HEK293T (cell line): ENCODE results near the gene CAPN2.

ENCODE experiments used
- CTCF ChIA-PET: fragments of 350-600 bp; formaldehyde crosslinking; extraction: SDS; loops from one replicate; lab custom pipeline; 2021; ENCODE audit warnings: antibody characterized with exemption, inconsistent platforms; lab: Yijun Ruan, JAX
- POLR2A ChIA-PET: fragments of 350-600 bp; formaldehyde crosslinking; extraction: SDS; loops from one replicate; lab custom pipeline; 2020; ENCODE audit warnings: antibody characterized with exemption, inconsistent platforms; lab: Yijun Ruan, JAX
- DNase-seq: peaks from one replicate; pipeline ENCODE4 v3.0.0; 2012; ENCODE audit warnings: mixed read lengths; ENCODE audit errors: extremely low spot score
- ARNT ChIP-seq: fragments of 450-650 bp; IDR thresholded peaks from 2 replicates; pipeline ENCODE4 v1.6.1; 2017; ENCODE audit warnings: mild to moderate bottlenecking
- BHLHE40 ChIP-seq: fragments of 450-650 bp; IDR thresholded peaks from 2 replicates; pipeline ENCODE4 v1.6.1; 2016; ENCODE audit warnings: mild to moderate bottlenecking, moderate library complexity, borderline replicate concordance
- CTBP1 ChIP-seq: fragments of 450-650 bp; IDR thresholded peaks from 2 replicates; pipeline ENCODE4 v1.6.1; 2016; ENCODE audit warnings: borderline replicate concordance
- ELF4 ChIP-seq: fragments of 450-650 bp; IDR thresholded peaks from 2 replicates; pipeline ENCODE4 v1.6.1; 2017; ENCODE audit warnings: antibody characterized with exemption
- FOXA1 ChIP-seq: fragments of 450-650 bp; IDR thresholded peaks from 2 replicates; pipeline ENCODE4 v1.6.1; 2016; ENCODE audit warnings: mild to moderate bottlenecking
- FOXK2 ChIP-seq: fragments of 450-650 bp; IDR thresholded peaks from 2 replicates; pipeline ENCODE4 v1.6.1; 2016; ENCODE audit warnings: mild to moderate bottlenecking
- FOXM1 ChIP-seq: fragments of 450-650 bp; IDR thresholded peaks from 2 replicates; pipeline ENCODE4 v1.6.1; 2017; ENCODE audit warnings: mild to moderate bottlenecking, borderline replicate concordance
- HDGF ChIP-seq: fragments of 450-650 bp; IDR thresholded peaks from 2 replicates; pipeline ENCODE4 v1.6.1; 2017; ENCODE audit warnings: antibody characterized with exemption, borderline replicate concordance
- L3MBTL2 ChIP-seq: fragments of 450-650 bp; conservative IDR thresholded peaks from 2 replicates; pipeline ENCODE4 v1.6.1; 2016; ENCODE audit warnings: mild to moderate bottlenecking
- LEF1 ChIP-seq: fragments of 450-650 bp; IDR thresholded peaks from 2 replicates; pipeline ENCODE4 v1.6.1; 2017; ENCODE audit warnings: mild to moderate bottlenecking, borderline replicate concordance
- NFRKB ChIP-seq: fragments of 450-650 bp; IDR thresholded peaks from 2 replicates; pipeline ENCODE4 v1.6.1; 2016; ENCODE audit warnings: mild to moderate bottlenecking, moderate library complexity
- PKNOX1 ChIP-seq: fragments of 450-650 bp; IDR thresholded peaks from 2 replicates; pipeline ENCODE4 v1.6.1; 2016
- SP1 ChIP-seq: fragments of 450-650 bp; IDR thresholded peaks from 2 replicates; pipeline ENCODE4 v1.6.1; 2017
- SUZ12 ChIP-seq: fragments of 450-650 bp; IDR thresholded peaks from 2 replicates; pipeline ENCODE4 v1.6.1; 2016; ENCODE audit warnings: mild to moderate bottlenecking
- TARDBP ChIP-seq: fragments of 450-650 bp; IDR thresholded peaks from 2 replicates; pipeline ENCODE4 v1.6.1; 2016
- ZNF384 ChIP-seq: fragments of 450-650 bp; IDR thresholded peaks from 2 replicates; pipeline ENCODE4 v1.6.1; 2016

Gene CAPN2

GRCh38 chr1:223718850-223719249 lies 6.5 kb downstream of the CAPN2 start:
- TF ChIP-seq ELF4 = no peak
- no peak for TF ChIP-seq LEF1
- no peak for TF ChIP-seq BHLHE40
- ChIA-PET POLR2A (interaction anchor here (1.0 to 2.6 kb wide), 3 partner anchors 11 to 464 kb away, joined by 3 to 7 read pairs (median 4); partner anchors contain the start of gene DEGS1), CTCF (interaction anchor here (1.0 to 2.0 kb wide), 3 partner anchors 12 to 20 kb away, joined by 3 to 5 read pairs (median 3); no protein-coding TSS in a partner anchor)
- no peak for DNase-seq

- CTCF ChIA-PET = interaction anchor here (0.6 to 0.7 kb wide), 2 partner anchors 28 to 92 kb away, joined by 3 to 4 read pairs; no protein-coding TSS in a partner anchor
- DNase-seq = no peak
- no peak for TF ChIP-seq FOXM1
- TF ChIP-seq SUZ12 = no peak
- TF ChIP-seq PKNOX1 = no peak
- no peak for TF ChIP-seq CTBP1
- no peak for TF ChIP-seq ZNF384
- TF ChIP-seq ARNT = no peak
- TF ChIP-seq NFRKB = no peak
- no peak for TF ChIP-seq BHLHE40
- TF ChIP-seq FOXK2 = no peak
- TF ChIP-seq HDGF = no peak
- TF ChIP-seq ELF4 = no peak
- no peak for TF ChIP-seq FOXA1
- TF ChIP-seq LEF1 = no peak
- TF ChIP-seq L3MBTL2 = no peak
- TF ChIP-seq TARDBP = no peak
- TF ChIP-seq SP1 = no peak
- POLR2A ChIA-PET = no interaction called here
Observed at GRCh38 chr1:223720971-223721591, 8.7 kb downstream of the CAPN2 start.

- TF ChIP-seq NFRKB = no peak
- TF ChIP-seq L3MBTL2 = no peak
- no peak for TF ChIP-seq LEF1
- TF ChIP-seq ELF4 = no peak
- TF ChIP-seq SUZ12 = no peak
- TF ChIP-seq SP1 = no peak
- no peak for TF ChIP-seq CTBP1
- TF ChIP-seq BHLHE40 = no peak
- TF ChIP-seq TARDBP = no peak
- TF ChIP-seq ZNF384 = no peak
- TF ChIP-seq PKNOX1 = no peak
- ChIA-PET CTCF (interaction anchor here (0.7 kb wide), 1 partner anchor 138 kb away, joined by 8 read pairs; no protein-coding TSS in a partner anchor), POLR2A (interaction anchor here (2.9 kb wide), 1 partner anchor 9 kb away, joined by 7 read pairs; the partner anchor contains the start of gene CAPN2)
- no peak for DNase-seq
Observed at GRCh38 chr1:223721658-223722607, 9.6 kb downstream of the CAPN2 start.

DNA sequence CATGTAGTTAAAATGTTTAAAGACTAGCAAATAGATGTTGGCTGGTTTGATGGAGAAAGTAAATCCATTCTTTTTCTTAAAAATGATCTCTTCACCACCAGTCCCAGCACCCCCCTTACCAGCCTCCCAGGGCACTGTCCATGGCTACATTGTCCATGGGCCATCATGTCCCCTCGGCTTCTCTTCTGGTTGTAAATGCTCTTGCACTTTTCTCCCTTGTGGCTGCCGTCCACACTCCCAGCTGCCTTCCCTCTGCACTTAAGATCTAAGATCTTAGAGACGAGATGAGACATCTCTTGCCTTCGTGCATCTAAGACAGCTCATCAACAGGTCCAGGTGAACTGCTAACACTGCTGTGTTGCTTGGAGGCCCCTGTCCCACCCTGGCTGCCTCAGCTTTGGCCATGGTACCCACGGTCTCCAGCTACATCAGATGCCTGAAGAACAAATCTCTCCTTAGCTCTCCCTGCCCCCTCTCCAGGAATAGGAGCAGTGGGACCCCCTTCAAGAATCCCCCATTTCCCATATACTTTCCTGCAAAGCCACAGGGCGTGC lies 11.1 kb downstream of the CAPN2 start:
- CTCF ChIA-PET = interaction anchor here (0.5 to 1.2 kb wide), 3 partner anchors 15 to 318 kb away, joined by 3 to 7 read pairs (median 3); no protein-coding TSS in a partner anchor

More for the DNA sequence above, 11.1 kb downstream of the CAPN2 start:
- POLR2A ChIA-PET = interaction anchor here (2.9 kb wide), 1 partner anchor 11 kb away, joined by 7 read pairs; the partner anchor contains the start of gene CAPN2
- TF ChIP-seq PKNOX1 = no peak
- TF ChIP-seq FOXM1 = no peak
- TF ChIP-seq FOXK2 = no peak
- no peak for TF ChIP-seq HDGF
- no peak for TF ChIP-seq FOXA1
- no peak for TF ChIP-seq LEF1
- TF ChIP-seq ELF4 = no peak
- TF ChIP-seq CTBP1 = no peak
- TF ChIP-seq BHLHE40 = no peak
- no peak for TF ChIP-seq TARDBP
- TF ChIP-seq SUZ12 = no peak
- no peak for DNase-seq
